Endothelial cell of coronary artery (primary cell): Measurements from ENCODE around the gene AARSD1. TPM values are rescaled to one million over a fixed set of nuclear protein-coding genes. Genes with fewer than 3 reads are reported as not detected.

Experiments
- total RNA-seq: library from RNA; depleted of rRNA; stranded (reverse); fragments of >200 nt; gene quantifications from 2 replicates; pipeline ENCODE4 v1.2.3, GENCODE V29; 2014

Gene AARSD1
- 25.1 and 26.8 TPM in 2 replicates for total RNA-seq

GRCh38 chr17:42964161-42964932 lies at the start of gene AARSD1:
Gene AARSD1, minus strand, starts transcription at chr17:42964454. Its CDS starts 14 bp downstream, at chr17:42964440.

GRCh38 chr17:43006639-43007551 lies 42.6 kb upstream of the AARSD1 start, which contains the start of gene IFI35:
Gene IFI35, plus strand, starts transcription at chr17:43006784. Its CDS starts 164 bp downstream, at chr17:43006948.

GRCh38 chr17:42997984-42998938 lies 34.0 kb upstream of the AARSD1 start, which contains the start of gene RPL27:
Gene RPL27, plus strand, starts transcription at chr17:42998419. Its CDS starts 332 bp downstream, at chr17:42998751.

GRCh38 chr17:42980274-42980765 lies 16.1 kb upstream of the AARSD1 start, which contains the start of gene RUNDC1:
Gene RUNDC1, plus strand, starts transcription at chr17:42980565. Its CDS starts 12 bp downstream, at chr17:42980577.

GRCh38 chr17:42979511-42980273 lies 15.4 kb upstream of the AARSD1 start, which contains the start of gene PTGES3L:
Gene PTGES3L, minus strand, starts transcription at chr17:42980080. Its CDS starts 27 bp downstream, at chr17:42980053.

Other genes with a start within 250 kb of the AARSD1 start
- 7.8 and 14.7 TPM in 2 replicates for gene EZH1, start 219.4 kb downstream of the AARSD1 start, total RNA-seq
- 2.5 and 2.7 TPM in 2 replicates for gene RAMP2, start 203.2 kb downstream of the AARSD1 start, total RNA-seq
- gene VPS25, start 191.0 kb downstream of the AARSD1 start, total RNA-seq = 40.4 and 46.0 TPM in 2 replicates
- 0.63 and 8.1 TPM in 2 replicates for gene WNK4, start 183.8 kb downstream of the AARSD1 start, total RNA-seq
- gene COA3, start 165.8 kb downstream of the AARSD1 start, total RNA-seq = 53.3 and 71.7 TPM in 2 replicates
- 0.19 TPM in 1 of 2 replicates, not detected in the other for gene CNTD1, start 165.6 kb downstream of the AARSD1 start, total RNA-seq
- 161 and 174 TPM in 2 replicates for gene BECN1, start 140.2 kb downstream of the AARSD1 start, total RNA-seq
- gene PSME3, start 131.1 kb downstream of the AARSD1 start, total RNA-seq = 86.4 and 101 TPM in 2 replicates
- 0.36 and 0.38 TPM in 2 replicates for gene AOC2, start 119.9 kb downstream of the AARSD1 start, total RNA-seq
- under 0.01 TPM in 2 replicates for gene AOC3, start 113.3 kb downstream of the AARSD1 start, total RNA-seq
- gene G6PC1, start 63.7 kb downstream of the AARSD1 start, total RNA-seq = not detected in 2 replicates
- 0.09 and 0.18 TPM in 2 replicates for gene PTGES3L, start 15.6 kb upstream of the AARSD1 start, total RNA-seq
- gene RUNDC1, start 16.1 kb upstream of the AARSD1 start, total RNA-seq = 9.4 and 14.7 TPM in 2 replicates
- gene RPL27, start 34.0 kb upstream of the AARSD1 start, total RNA-seq = 1,452 and 1,877 TPM in 2 replicates
- 6.9 and 10.1 TPM in 2 replicates for gene IFI35, start 42.3 kb upstream of the AARSD1 start, total RNA-seq
- 228 and 254 TPM in 2 replicates for gene VAT1, start 57.9 kb upstream of the AARSD1 start, total RNA-seq
- 0.18 and 0.28 TPM in 2 replicates for gene RND2, start 60.8 kb upstream of the AARSD1 start, total RNA-seq
- 9.9 and 18.0 TPM in 2 replicates for gene BRCA1, start 160.9 kb upstream of the AARSD1 start, total RNA-seq
- 83.3 and 89.7 TPM in 2 replicates for gene NBR1, start 206.8 kb upstream of the AARSD1 start, total RNA-seq
- 1.3 and 2.0 TPM in 2 replicates for gene TMEM106A, start 247.4 kb upstream of the AARSD1 start, total RNA-seq